K562 (cell line): ENCODE measurements around the gene AMBP. TPM values are rescaled to one million over a fixed set of nuclear protein-coding genes. Genes with fewer than 3 reads are reported as not detected.

ENCODE experiments used
- ATAC-seq: fragments of 200-7000 bp; cut with Tn5 transposase; 3 replicates; pipeline ENCODE4 v1.9.1; 2020; ENCODE audit warnings: moderate library complexity
- BruUV-seq: library from RNA; stranded (reverse); fragments of 400-500 nt; replicated peaks from 2 replicates; lab custom pipeline; 2021; lab: Mats Ljungman, UMichigan
- CTCF ChIA-PET: fragments of 300-600 bp; formaldehyde crosslinking; extraction: SDS; loops from one replicate; lab custom pipeline; 2021; ENCODE audit warnings: low intra/inter-chr PET ratio; lab: Yijun Ruan, JAX
- POLR2A ChIA-PET: fragments of 300-600, 350-650 bp; sonication (Branson Sonifier 250); formaldehyde crosslinking; extraction: SDS; loops from one replicate; lab custom pipeline; 2021; ENCODE audit warnings: antibody characterized with exemption, inconsistent platforms; lab: Yijun Ruan, JAX
- DNase-seq, 4 experiments: peaks; one replicate each; pipeline versions ENCODE4 v3.0.0 to v3.0.0-alpha.2; 2011 to 2018; ENCODE audit warnings: low spot score in 3 of 4, mixed read lengths in 3 of 4; ENCODE audit errors: extremely low read depth in 1 of 4
- FAIRE-seq: peaks from 2 replicates; lab custom pipeline; 2011; peaks lifted over from hg19 to GRCh38; lab: Jason Lieb, UNC
- H2AFZ ChIP-seq: 2 replicates; pipeline ENCODE4 v1.6.0; 2011; ENCODE audit warnings: low read depth, low read length, control low read depth, inconsistent platforms
- H3K27ac ChIP-seq: fragments of 200-600 bp; 3 replicates; pipeline ENCODE4 v1.8.0; 2011; ENCODE audit warnings: low read depth, mild to moderate bottlenecking, control low read depth, inconsistent platforms, low read length, moderate library complexity, mixed read lengths; ENCODE audit errors: extremely low read depth
- H3K27me3 ChIP-seq, 2 experiments: fragments of 300-600 bp in 1 of 2; 2 replicates in 1 of 2; 3 replicates in 1 of 2; pipeline versions ENCODE4 v1.6.0 to v1.8.0; 2011; ENCODE audit warnings: inconsistent platforms in 2 of 2, low read length in 2 of 2, mild to moderate bottlenecking in 1 of 2, mixed read lengths in 1 of 2, moderate library complexity in 1 of 2; ENCODE audit not compliant: control insufficient read depth in 2 of 2, insufficient read depth in 2 of 2
- H3K36me3 ChIP-seq: fragments of 300-600 bp; 3 replicates; pipeline ENCODE4 v1.8.0; 2011; ENCODE audit warnings: mild to moderate bottlenecking, low read length, inconsistent platforms; ENCODE audit not compliant: control insufficient read depth, insufficient read depth
- H3K4me1 ChIP-seq, 2 experiments: fragments of 200-600 bp in 1 of 2; replicated peaks in 1 of 2; 2 replicates in 1 of 2; 3 replicates in 1 of 2; pipeline versions ENCODE4 v1.5.1 to v1.8.0; 2011; ENCODE audit warnings: inconsistent platforms in 2 of 2, low read length in 2 of 2, mild to moderate bottlenecking in 1 of 2, mixed read lengths in 1 of 2, moderate library complexity in 1 of 2; ENCODE audit not compliant: control insufficient read depth in 2 of 2, insufficient read depth in 2 of 2
- H3K4me2 ChIP-seq: 2 replicates; pipeline ENCODE4 v1.6.1; 2011; ENCODE audit warnings: low read length, control low read depth, inconsistent platforms, mixed read lengths; ENCODE audit not compliant: insufficient read depth
- H3K4me3 ChIP-seq: fragments of 200-600 bp; sonication (generic), shearing (Covaris generic); 2 replicates; pipeline ENCODE4 v1.5.1; 2016; ENCODE audit warnings: control low read depth, inconsistent platforms
- H3K79me2 ChIP-seq: fragments of 200-600 bp; 3 replicates; pipeline ENCODE4 v1.8.0; 2011; ENCODE audit warnings: low read length, inconsistent platforms; ENCODE audit not compliant: control insufficient read depth, insufficient read depth
- H3K9ac ChIP-seq, 2 experiments: 2 replicates each; pipeline versions ENCODE4 v1.6.0 to v1.6.1; 2011; ENCODE audit warnings: low read depth in 2 of 2, low read length in 2 of 2, control low read depth in 1 of 2, inconsistent platforms in 1 of 2, mild to moderate bottlenecking in 1 of 2, mixed read lengths in 1 of 2; ENCODE audit not compliant: insufficient read depth in 1 of 2
- H3K9me1 ChIP-seq: one replicate; pipeline ENCODE4 v1.6.0; 2011; ENCODE audit warnings: inconsistent platforms, mild to moderate bottlenecking, low read length, moderate library complexity; ENCODE audit not compliant: control insufficient read depth, insufficient read depth
- H3K9me3 ChIP-seq: replicated peaks from 2 replicates; pipeline ENCODE4 v1.5.1; 2011; ENCODE audit warnings: low read depth, low read length, inconsistent platforms; ENCODE audit not compliant: control insufficient read depth, insufficient read depth
- H4K20me1 ChIP-seq: replicated peaks from 2 replicates; pipeline ENCODE4 v1.6.1; 2011; ENCODE audit warnings: low read length, inconsistent platforms, mixed read lengths; ENCODE audit not compliant: control insufficient read depth, insufficient read depth
- EP300 ChIP-seq: IDR thresholded peaks from 2 replicates; pipeline ENCODE4 v1.6.1; 2012; ENCODE audit warnings: low read length, improper control_type of control experiment
- RBM25 ChIP-seq: fragments of 200-400 bp; formaldehyde crosslinking; IDR thresholded peaks from 2 replicates; pipeline ENCODE4 v1.6.1; 2018; ENCODE audit warnings: low read length, low read depth, moderate library complexity; ENCODE audit not compliant: severe bottlenecking
- ZNF507 ChIP-seq: conservative IDR thresholded peaks from 2 replicates; pipeline ENCODE4 v1.6.1; 2017; ENCODE audit warnings: missing genetic modification characterization, missing compliant biosample characterization
- WGBS: fragments of 100-300 bp; shearing (Covaris generic); methylation state at CpG from one replicate; pipeline ENCODE4 v1.1.6; 2016; ENCODE audit warnings: low coverage, mixed read lengths; ENCODE audit not compliant: insufficient coverage; ENCODE audit errors: missing lambda C conversion rate; 5-methylcytosine and 5-hydroxymethylcytosine counted together
- in situ Hi-C: fragments of 300-500 bp; cut with MboI; formaldehyde crosslinking; loops from 4 replicates; pipeline ENCODE4 v1.15.0; 2018; ENCODE audit warnings: inconsistent platforms, mixed read lengths
- intact Hi-C: fragments of 100-400 bp; cut with micrococcal nuclease; formaldehyde crosslinking; loops from 2 replicates; pipeline ENCODE4 v1.14.2; 2022
- polyA plus RNA-seq, 8 experiments: library from polyadenylated mRNA; depleted of rRNA in 4 of 8; stranded (reverse) in 5 of 8; unstranded in 3 of 8; fragments of >200 nt; fragmentation: Nextera tagmentation in 2 of 8; fragmentation: Illumina TruSeq in 1 of 8; extraction: Ambion mirVana in 2 of 8; extraction: Trizol in 1 of 8; gene quantifications; 2 replicates each; pipeline versions ENCODE4 v1.2.1 to v1.2.3, GENCODE V29; 2011 to 2014; ENCODE audit warnings: inconsistent platforms in 1 of 8, missing spikeins in 1 of 8
- total RNA-seq, 7 experiments: library from RNA; depleted of rRNA in 6 of 7; stranded (reverse); fragments of >200 nt in 6 of 7; fragmentation: Illumina TruSeq in 2 of 7; extraction: Trizol in 2 of 7; gene quantifications; 2 replicates each; pipeline versions ENCODE4 v1.2.1 to v1.2.3, GENCODE V29; 2011 to 2021; ENCODE audit warnings: low replicate concordance in 1 of 7

AMBP gene
- total and polyA plus RNA-seq, 9 of the 15 experiments (the other 6 are each of a cell fraction or from before 2014, with no cell fraction given), result 1.3 TPM; not detected in 8

DNA sequence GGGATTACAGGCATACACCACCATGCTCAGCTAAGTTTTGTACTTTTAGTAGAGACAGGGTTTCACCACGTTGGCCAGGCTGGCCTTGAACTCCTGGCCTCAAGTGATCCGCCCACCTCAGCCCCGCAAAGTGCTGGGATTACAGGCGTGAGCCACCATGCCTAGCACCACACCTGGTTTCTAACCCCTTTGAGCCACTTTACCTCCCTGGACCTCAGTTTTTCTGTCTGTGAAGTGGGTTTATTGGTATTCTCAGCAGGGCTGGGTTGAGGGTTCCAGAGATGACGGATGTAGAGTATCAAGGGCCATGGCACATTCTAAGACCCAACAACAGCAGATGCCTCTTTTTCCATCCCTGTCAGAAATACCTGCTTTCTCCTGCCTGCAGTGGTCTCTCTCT, 38.6 kb downstream of the AMBP start:
- no peaks in the 10 kb centered on the region for H4K20me1 ChIP-seq
- H3K9me1 ChIP-seq, result no peaks in the 10 kb centered on the region
- BruUV-seq, result no TSS peak
- H3K4me3 ChIP-seq, result no peak overlapping the region
- H3K4me1 ChIP-seq, result no peaks in the 10 kb centered on the region
- H3K27me3 ChIP-seq, result no peaks in the 10 kb centered on the region
- H3K27ac ChIP-seq, result no peak overlapping the region
- WGBS, result 49% methylated on average over 5 of the region's 5 CpGs
- POLR2A ChIA-PET, result no interaction called here
- no peak overlapping the region for H2AFZ ChIP-seq
- H3K36me3 ChIP-seq, result peaks cover 6% of the 10 kb centered on the region; the same call in 1 of the 3 replicates
- FAIRE-seq (no peak), DNase-seq (no peak), ATAC-seq (no peak)
- CTCF ChIA-PET, result interaction anchor here (0.6 kb wide), 1 partner anchor 225 kb away, joined by 4 read pairs; no protein-coding TSS in a partner anchor
- H3K4me2 ChIP-seq, result no peak overlapping the region
- in situ Hi-C loops, result no loop called here
- H3K9ac ChIP-seq, result no peak overlapping the region
- intact Hi-C loops, result no loop called here
- H3K9me3 ChIP-seq, result no peaks in the 10 kb centered on the region
- H3K79me2 ChIP-seq, result no peaks in the 10 kb centered on the region
- TF ChIP-seq ZNF507 (tag) (no peak), RBM25 (peak; percentile 43)
- TF ChIP-seq, all 486 proteins: peak for 1

DNA sequence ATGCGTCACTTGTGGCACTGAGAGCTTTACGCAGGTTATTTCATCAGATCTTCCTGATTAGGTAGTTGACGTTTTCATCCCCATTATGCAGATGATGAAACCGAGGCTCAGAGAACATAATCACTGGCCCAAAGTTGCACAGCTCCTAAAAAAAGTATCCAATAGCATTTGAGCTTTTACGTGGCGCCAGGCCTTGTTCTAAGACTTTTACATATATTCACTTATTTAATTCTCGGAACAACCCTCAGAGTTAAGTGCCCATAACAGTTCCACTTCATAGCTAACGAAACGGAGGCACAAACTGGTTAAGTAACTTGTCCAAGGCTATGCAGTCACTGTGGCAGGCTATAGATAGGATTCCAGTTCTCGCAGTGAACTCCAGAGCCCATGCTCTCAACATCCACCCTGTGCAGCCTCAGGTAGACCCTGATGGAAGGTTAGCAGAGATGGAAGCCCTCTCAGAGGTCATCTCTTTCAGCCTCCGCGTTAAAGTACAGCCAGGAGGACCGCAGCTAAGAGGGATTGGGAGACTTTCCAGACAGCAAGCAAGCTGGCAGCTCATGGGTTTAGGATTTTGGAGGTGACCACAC, 39.3 kb downstream of the AMBP start:
- no peaks in the 10 kb centered on the region for H3K79me2 ChIP-seq
- no peak for DNase-seq
- H3K4me1 ChIP-seq, result no peaks in the 10 kb centered on the region
- H3K4me2 ChIP-seq, result no peak overlapping the region
- intact Hi-C loops (no loop called here), in situ Hi-C loops (no loop called here)
- ATAC-seq, result no peak
- H2AFZ ChIP-seq, result no peak overlapping the region
- no peak overlapping the region for H3K9ac ChIP-seq
- H4K20me1 ChIP-seq, result no peaks in the 10 kb centered on the region
- FAIRE-seq, result no peak
- H3K9me3 ChIP-seq, result no peaks in the 10 kb centered on the region
- CTCF ChIA-PET, result no interaction called here
- BruUV-seq, result no TSS peak
- peaks cover 6% of the 10 kb centered on the region; the same call in 1 of the 3 replicates for H3K36me3 ChIP-seq
- WGBS, result 48% methylated on average over 13 of the region's 13 CpGs
- H3K9me1 ChIP-seq, result no peaks in the 10 kb centered on the region
- H3K27me3 ChIP-seq, result no peaks in the 10 kb centered on the region
- POLR2A ChIA-PET, result interaction anchor here (0.7 kb wide), 1 partner anchor 11 kb away, joined by 4 read pairs; no protein-coding TSS in a partner anchor
- H3K27ac ChIP-seq, result no peak overlapping the region
- TF ChIP-seq RBM25, result peak; percentile 76
- TF ChIP-seq EP300, result no peak
- H3K4me3 ChIP-seq, result no peak overlapping the region
